GM23338 (cell line): ENCODE measurements around the gene S100A11. TPM values are rescaled to one million over a fixed set of nuclear protein-coding genes. Genes with fewer than 3 reads are reported as not detected.

Source experiments
- ATAC-seq: fragments of 200-7000 bp; cut with Tn5 transposase; 3 replicates; pipeline ENCODE4 v1.9.1; 2020
- DNase-seq: peaks from one replicate; pipeline ENCODE4 v3.0.0-alpha.2; 2015; ENCODE audit warnings: low spot score
- H2AFZ ChIP-seq: fragments of 200-600 bp; sonication (generic); 2 replicates; pipeline ENCODE4 v1.8.0; 2016; ENCODE audit warnings: antibody characterized with exemption, mild to moderate bottlenecking, moderate library complexity
- H3F3A ChIP-seq: fragments of 200-600 bp; sonication (generic); replicated peaks from 2 replicates; pipeline ENCODE4 v1.8.0; 2017; ENCODE audit warnings: antibody characterized with exemption, mixed run types, low read depth
- H3K27ac ChIP-seq: fragments of 200-600 bp; sonication (generic); 2 replicates; pipeline ENCODE4 v1.6.1; 2016; ENCODE audit warnings: low read depth
- H3K27me3 ChIP-seq: fragments of 200-600 bp; sonication (generic); 2 replicates; pipeline ENCODE4 v1.8.0; 2016; ENCODE audit warnings: mild to moderate bottlenecking, mixed run types, moderate library complexity; ENCODE audit not compliant: insufficient read depth
- H3K36me3 ChIP-seq: fragments of 200-600 bp; sonication (generic); 2 replicates; pipeline ENCODE4 v1.8.0; 2016; ENCODE audit warnings: mild to moderate bottlenecking; ENCODE audit not compliant: insufficient read depth
- H3K4me1 ChIP-seq: fragments of 200-600 bp; sonication (generic); 2 replicates; pipeline ENCODE4 v1.8.0; 2016; ENCODE audit warnings: mild to moderate bottlenecking, moderate library complexity; ENCODE audit not compliant: insufficient read depth
- H3K4me2 ChIP-seq: fragments of 200-600 bp; sonication (generic); 2 replicates; pipeline ENCODE4 v1.7.1; 2017; ENCODE audit warnings: mixed run types
- H3K4me3 ChIP-seq: fragments of 200-600 bp; sonication (generic); 2 replicates; pipeline ENCODE4 v1.6.1; 2016; ENCODE audit warnings: mixed run types
- H3K79me2 ChIP-seq: fragments of 200-600 bp; sonication (generic); replicated peaks from 2 replicates; pipeline ENCODE4 v1.8.0; 2017; ENCODE audit warnings: mild to moderate bottlenecking; ENCODE audit not compliant: insufficient read depth
- H3K9me2 ChIP-seq: fragments of 200-600 bp; sonication (generic); 2 replicates; pipeline ENCODE4 v1.8.0; 2017; ENCODE audit not compliant: insufficient read depth
- H4K20me1 ChIP-seq: fragments of 200-600 bp; sonication (generic); replicated peaks from 2 replicates; pipeline ENCODE4 v1.8.0; 2017; ENCODE audit warnings: mild to moderate bottlenecking; ENCODE audit not compliant: insufficient read depth
- H3K27ac Mint-ChIP-seq: 2 replicates; pipeline ENCODE4 v1.8.0; 2020; ENCODE audit warnings: inconsistent platforms, mild to moderate bottlenecking, moderate library complexity, mixed read lengths
- H3K27me3 Mint-ChIP-seq: 3 replicates; pipeline ENCODE4 v1.8.0; 2022; ENCODE audit warnings: low read depth, mild to moderate bottlenecking, moderate library complexity, mixed read lengths, inconsistent platforms; ENCODE audit not compliant: insufficient read depth, poor library complexity
- H3K36me3 Mint-ChIP-seq: 3 replicates; pipeline ENCODE4 v1.8.0; 2021; ENCODE audit warnings: low read depth, mild to moderate bottlenecking, inconsistent platforms, moderate library complexity, mixed read lengths
- H3K4me1 Mint-ChIP-seq: 3 replicates; pipeline ENCODE4 v1.8.0; 2020; ENCODE audit warnings: mild to moderate bottlenecking, inconsistent platforms, mixed read lengths
- H3K4me3 Mint-ChIP-seq: 3 replicates; pipeline ENCODE4 v1.8.0; 2021; ENCODE audit warnings: moderate library complexity, mild to moderate bottlenecking, inconsistent platforms, mixed read lengths
- H3K9me3 Mint-ChIP-seq: 3 replicates; pipeline ENCODE4 v1.8.0; 2020; ENCODE audit warnings: moderate library complexity, mild to moderate bottlenecking, inconsistent platforms, mixed read lengths
- CREB1 ChIP-seq: fragments of 250-450 bp; sonication (Bioruptor Pico); IDR thresholded peaks from 2 replicates; pipeline ENCODE4 v1.5.0; 2020; ENCODE audit warnings: low read depth, mild to moderate bottlenecking, moderate library complexity
- EZH2 ChIP-seq: fragments of 200-600 bp; sonication (generic); IDR thresholded peaks from one replicate; pipeline ENCODE4 v1.8.0; 2017; ENCODE audit warnings: antibody characterized with exemption, mild to moderate bottlenecking, low read depth; ENCODE audit not compliant: unreplicated experiment
- REST ChIP-seq: IDR thresholded peaks from one replicate; pipeline ENCODE4 v1.6.1; 2018; ENCODE audit warnings: antibody characterized with exemption; ENCODE audit not compliant: unreplicated experiment
- STAT1 ChIP-seq: IDR thresholded peaks from one replicate; pipeline ENCODE4 v1.6.1; 2016; ENCODE audit warnings: antibody characterized with exemption; ENCODE audit not compliant: unreplicated experiment
- ZNF114 ChIP-seq: fragments of 250-450 bp; sonication (Bioruptor Pico); IDR thresholded peaks from 2 replicates; pipeline ENCODE4 v1.5.0; 2020; ENCODE audit warnings: mild to moderate bottlenecking, moderate library complexity
- polyA plus RNA-seq: library from polyadenylated mRNA; unstranded; fragments of >200 nt; fragmentation: Nextera tagmentation; extraction: Ambion mirVana; gene quantifications from 2 replicates; pipeline ENCODE4 v1.2.1, GENCODE V29; 2016
- small RNA-seq: library from RNA; depleted of rRNA; stranded (forward); fragments of <200 nt; gene quantifications from one replicate; pipeline ENCODE3, GENCODE V24; 2014; ENCODE audit warnings: low replicate concordance
- total RNA-seq: library from RNA; depleted of rRNA; stranded (reverse); fragments of >200 nt; shearing (Covaris generic); gene quantifications from 2 replicates; pipeline ENCODE4 v1.2.3, GENCODE V29; 2014; rRNA removed

Gene S100A11
- total and polyA plus RNA-seq, 2 experiments from 2014 or later: 73.1 to 596 TPM

- H3K4me1 ChIP-seq: peaks cover 14% of the 10 kb centered on the region
- no peaks in the 10 kb centered on the region; the same call in 1 of the 2 replicates for H3K9me2 ChIP-seq
- no peak overlapping the region for H3K4me3 Mint-ChIP-seq
- H3K4me2 ChIP-seq: no peak overlapping the region
- H3K36me3 ChIP-seq: peaks cover 29% of the 10 kb centered on the region
- peaks cover 8% of the 10 kb centered on the region; the same call in 1 of the 2 replicates for H4K20me1 ChIP-seq
- no peak overlapping the region for H3K4me3 ChIP-seq
- H3K27ac ChIP-seq: no peak overlapping the region
- no peak overlapping the region for H3K27ac Mint-ChIP-seq
- no peaks in the 10 kb centered on the region for H3K27me3 ChIP-seq
- H3K4me1 Mint-ChIP-seq: peaks cover 16% of the 10 kb centered on the region
- H3K9me3 Mint-ChIP-seq: no peaks in the 10 kb centered on the region
- no peak for DNase-seq
- H2AFZ ChIP-seq: no peak overlapping the region
- TF ChIP-seq EZH2 (no peak), STAT1 (no peak), ZNF114 (CRISPR knock-in tag) (no peak), CREB1 (no peak), REST (no peak)
- ATAC-seq: no peak
- H3K27me3 Mint-ChIP-seq: no peaks in the 10 kb centered on the region
- peaks cover 24% of the 10 kb centered on the region for H3K79me2 ChIP-seq
- no peaks in the 10 kb centered on the region for H3F3A ChIP-seq
- no peaks in the 10 kb centered on the region for H3K36me3 Mint-ChIP-seq
Observed at GRCh38 chr1:151984313-151984956, 52.4 kb downstream of the S100A11 start.

Small RNA genes within 50 kb of the gene (small RNA-seq; reads per million reads assigned to genes)
- gene SPTLC1P4: not detected

Other genes with a start within 250 kb of the S100A11 start
- gene TDRKH, start 246.5 kb downstream of the S100A11 start, total RNA-seq: 19.6 and 25.6 TPM in 2 replicates
- 8.9 and 10.2 TPM in 2 replicates for gene TDRKH, start 246.5 kb downstream of the S100A11 start, polyA plus RNA-seq
- not detected in 2 replicates for gene LINGO4, start 231.6 kb downstream of the S100A11 start, total RNA-seq
- gene LINGO4, start 231.6 kb downstream of the S100A11 start, polyA plus RNA-seq: not detected in 2 replicates
- gene RORC, start 205.2 kb downstream of the S100A11 start, total RNA-seq: 0.97 and 1.6 TPM in 2 replicates
- gene RORC, start 205.2 kb downstream of the S100A11 start, polyA plus RNA-seq: 0.26 and 0.29 TPM in 2 replicates
- 0.35 TPM in 1 of 2 replicates, not detected in the other for gene C2CD4D, start 197.2 kb downstream of the S100A11 start, total RNA-seq
- 0.82 and 0.92 TPM in 2 replicates for gene C2CD4D, start 197.2 kb downstream of the S100A11 start, polyA plus RNA-seq
- gene THEM5, start 183.3 kb downstream of the S100A11 start, total RNA-seq: not detected in 2 replicates
- 0.38 TPM in 1 of 2 replicates, not detected in the other for gene THEM5, start 183.3 kb downstream of the S100A11 start, polyA plus RNA-seq
- 10.3 and 13.4 TPM in 2 replicates for gene THEM4, start 127.5 kb downstream of the S100A11 start, total RNA-seq
- 19.5 and 20.4 TPM in 2 replicates for gene THEM4, start 127.5 kb downstream of the S100A11 start, polyA plus RNA-seq
- gene S100A10, start 43.1 kb downstream of the S100A11 start, total RNA-seq: 25.6 and 35.9 TPM in 2 replicates
- 634 and 677 TPM in 2 replicates for gene S100A10, start 43.1 kb downstream of the S100A11 start, polyA plus RNA-seq
- gene TCHHL1, start 52.1 kb upstream of the S100A11 start, total RNA-seq: not detected in 2 replicates
- gene TCHHL1, start 52.1 kb upstream of the S100A11 start, polyA plus RNA-seq: not detected in 2 replicates
- 0.19 and 0.38 TPM in 2 replicates for gene TCHH, start 78.4 kb upstream of the S100A11 start, total RNA-seq
- gene TCHH, start 78.4 kb upstream of the S100A11 start, polyA plus RNA-seq: 0.33 and 0.42 TPM in 2 replicates
- not detected in 2 replicates for gene RPTN, start 122.2 kb upstream of the S100A11 start, total RNA-seq
- not detected in 2 replicates for gene RPTN, start 122.2 kb upstream of the S100A11 start, polyA plus RNA-seq
- not detected in 2 replicates for gene HRNR, start 187.2 kb upstream of the S100A11 start, total RNA-seq
- not detected in 2 replicates for gene HRNR, start 187.2 kb upstream of the S100A11 start, polyA plus RNA-seq